Ovary (tissue), 9 donors: ENCODE data around the gene NUMA1. TPM values are rescaled to one million over a fixed set of nuclear protein-coding genes. Genes with fewer than 3 reads are reported as not detected.

Source experiments
- DNase-seq, 5 donors: peaks; one replicate each; pipeline ENCODE4 v3.0.0-alpha.2; 2019 to 2020
- H3K27ac ChIP-seq, 2 donors: fragments of 200-600 bp; one replicate each; pipeline versions ENCODE4 v1.5.1 to v1.8.0; 2019 to 2022
- H3K27me3 ChIP-seq: fragments of 200-600 bp; one replicate; pipeline ENCODE4 v1.8.0; 2022
- H3K36me3 ChIP-seq: fragments of 200-600 bp; sonication (generic); one replicate; pipeline ENCODE4 v1.5.1; 2019
- H3K4me1 ChIP-seq: one replicate; pipeline ENCODE4 v1.8.1; 2013; ENCODE audit warnings: mild to moderate bottlenecking, moderate library complexity; ENCODE audit not compliant: insufficient read depth
- H3K4me3 ChIP-seq: fragments of 200-600 bp; sonication (generic); one replicate; pipeline ENCODE4 v1.5.1; 2017
- H3K9me3 ChIP-seq, 2 donors: fragments of 200-600 bp in 1 of 2; sonication (generic) in 1 of 2; one replicate each; pipeline versions ENCODE4 v1.5.1 to v1.8.1; 2013 to 2019; ENCODE audit warnings: mild to moderate bottlenecking in 1 of 2, moderate library complexity in 1 of 2
- CTCF ChIP-seq, 3 donors: fragments of 450-650 bp in 2 of 3; fragments of 200-600 bp in 1 of 3; IDR thresholded peaks; one replicate each; pipeline versions ENCODE4 v1.5.1 to v1.8.0; 2016 to 2022; ENCODE audit warnings: antibody characterized with exemption in 3 of 3, mild to moderate bottlenecking in 1 of 3
- EP300 ChIP-seq: sonication (generic); formaldehyde crosslinking; IDR thresholded peaks from one replicate; pipeline ENCODE4 v1.6.1; 2017; ENCODE audit warnings: antibody characterized with exemption
- POLR2A ChIP-seq: fragments of 450-650 bp; IDR thresholded peaks from one replicate; pipeline ENCODE4 v1.6.1; 2017; ENCODE audit warnings: antibody characterized with exemption, mild to moderate bottlenecking, moderate library complexity
- WGBS, 3 donors: extraction: QIAGEN DNeasy Blood & Tissue Kit in 1 of 3; methylation state at CpG; one replicate each; pipeline versions ENCODE4 v1.1.5 to v1.1.7; 2013 to 2017; 5-methylcytosine and 5-hydroxymethylcytosine counted together
- intact Hi-C, 4 donors: fragments of 100-400 bp; cut with DNase I; formaldehyde crosslinking; loops; one replicate each; pipeline versions ENCODE4 v1.11.0 to v1.15.1; 2022 to 2023
- polyA plus RNA-seq, 2 donors: library from polyadenylated mRNA; stranded (reverse); fragments of 200-250 nt in 1 of 2; fragments of 350-450 nt in 1 of 2; fragmentation: Illumina TruSeq in 1 of 2; extraction: RNeasy Lipid Tissue Mini Kit (QIAGEN cat#74804) in 1 of 2; gene quantifications; one replicate each; pipeline ENCODE4 v1.2.3, GENCODE V29; 2013 to 2014
- total RNA-seq, 7 donors: library from RNA; depleted of rRNA in 2 of 7; stranded (reverse); fragments of >200 nt in 2 of 7; fragmentation: NEBNext Ultra II Directional in 3 of 7; extraction: Animal tissue kit (Norgen Biotek cat#: 25700) in 3 of 7; gene quantifications; one replicate each; pipeline versions ENCODE4 v1.1.0 to v1.2.4, GENCODE V29; 2016 to 2023
- donor health status: DM: no; HTN: no; CAD: no; lungs with moderate emphysema.
- donor health status: DM: no; HTN: no; CAD: no.
- donor health status: Bipolar disorder and iron deficiency.
- donor health status: DM: yes; HTN: yes; CAD: no.
- donor health status: DM: no; HTN: no; CAD: no.
- donor health status: DM: yes; HTN: yes; CAD: no.

The NUMA1 gene
- total and polyA plus RNA-seq, 9 donors = 156 to 270 (median 235) TPM

- peak in 1 of 5 donors; percentile 27 for DNase-seq
- intact Hi-C loops = no loop called here
- peak overlapping the region; percentile 75 for H3K4me3 ChIP-seq
- H3K4me1 ChIP-seq = peaks cover 2% of the 10 kb centered on the region
- H3K36me3 ChIP-seq = no peaks in the 10 kb centered on the region
- H3K9me3 ChIP-seq = no peaks in the 10 kb centered on the region
- no peaks in the 10 kb centered on the region for H3K27me3 ChIP-seq
- TF ChIP-seq EP300 (no peak), CTCF (IDR thresholded peaks at IDR 0.05) (no peak), POLR2A (no peak)
- 65% methylated on average over 9 of the region's 9 CpGs for WGBS, 3 donors
- peak overlapping the region; percentile 58 to 98 for H3K27ac ChIP-seq
Observed at GRCh38 chr11:72112978-72113808, 32.9 kb upstream of the NUMA1 start.

- no peaks in the 10 kb centered on the region for H3K36me3 ChIP-seq
- peak within 1 kb of the TSS; percentile 75 for H3K4me3 ChIP-seq
- no peaks in the 10 kb centered on the region for H3K27me3 ChIP-seq
- H3K9me3 ChIP-seq = no peaks in the 10 kb centered on the region
- peak within 1 kb of the TSS; percentile 80 to 98 for H3K27ac ChIP-seq
- DNase-seq = peak; percentile 97 to 99 (median 98)
- intact Hi-C loops = no loop called here
- TF ChIP-seq CTCF (IDR thresholded peaks at IDR 0.05) (no peak), POLR2A (peak; percentile 97), EP300 (peak; percentile 14)
- WGBS, 3 donors = 0% methylated on average over 49 of the region's 49 CpGs
- peaks cover 2% of the 10 kb centered on the region for H3K4me1 ChIP-seq
Observed at GRCh38 chr11:72112143-72112977, 32.0 kb upstream of the NUMA1 start, which contains the start of gene ANAPC15. Gene ANAPC15 (minus strand): TSS chr11:72112695. CDS start chr11:72111276, 1,419 bp downstream.

- H3K36me3 ChIP-seq = no peaks in the 10 kb centered on the region
- peak overlapping the region; percentile 75 for H3K4me3 ChIP-seq
- TF ChIP-seq EP300 (no peak), POLR2A (no peak), CTCF (IDR thresholded peaks at IDR 0.05) (no peak)
- 0 to 3% (median 1%) methylated on average over 10 of the region's 10 CpGs for WGBS, 3 donors
- H3K4me1 ChIP-seq = peaks cover 2% of the 10 kb centered on the region
- intact Hi-C loops = no loop called here
- H3K27me3 ChIP-seq = no peaks in the 10 kb centered on the region
- peak overlapping the region; percentile 56 to 98 for H3K27ac ChIP-seq
- no peak for DNase-seq
- no peaks in the 10 kb centered on the region for H3K9me3 ChIP-seq
Observed at GRCh38 chr11:72111300-72112142, 31.2 kb upstream of the NUMA1 start.

- H3K4me1 ChIP-seq = peaks cover 4% of the 10 kb centered on the region
- no peaks in the 10 kb centered on the region for H3K27me3 ChIP-seq
- no peaks in the 10 kb centered on the region for H3K9me3 ChIP-seq
- DNase-seq = no peak
- intact Hi-C loops = no loop called here
- H3K36me3 ChIP-seq = no peaks in the 10 kb centered on the region
- H3K4me3 ChIP-seq = no peak within 1 kb of the TSS
- TF ChIP-seq EP300 (no peak), CTCF (IDR thresholded peaks at IDR 0.05) (no peak), POLR2A (no peak)
- 91 to 94% (median 92%) methylated on average over 14 of the region's 14 CpGs for WGBS, 3 donors
- no peak within 1 kb of the TSS for H3K27ac ChIP-seq
Observed at GRCh38 chr11:72105888-72106287, 25.5 kb upstream of the NUMA1 start, which contains the start of gene TOMT. Gene TOMT (plus strand): TSS chr11:72105924. CDS start chr11:72105952, 28 bp downstream.
